Measurements from ENCODE around the gene CLDN1.

Gene CLDN1

DNA sequence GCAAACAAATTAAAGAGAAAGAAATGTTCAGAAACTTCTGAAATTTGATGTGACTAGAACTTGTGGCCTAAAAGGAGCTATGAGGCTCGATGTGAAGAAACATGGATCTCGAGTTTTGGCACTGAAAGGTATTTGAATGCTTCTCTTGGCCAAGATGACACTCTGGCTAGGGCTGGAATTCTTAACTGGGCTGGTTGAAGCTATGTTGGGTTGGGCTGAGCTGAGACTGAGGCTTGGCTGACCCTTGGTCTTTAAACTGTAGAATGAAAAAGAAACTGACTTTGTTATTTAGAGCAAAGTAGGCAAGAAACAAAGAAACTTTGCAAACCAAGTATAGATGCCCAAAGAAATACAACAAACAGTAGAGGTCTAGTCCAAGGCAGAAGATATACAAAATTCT, 37.6 kb upstream of the CLDN1 start:
- Histone ChIP-seq H3K36me3 (no peaks in the 10 kb centered on the region), H4K20me1 (no peaks in the 10 kb centered on the region), H3K9me3 (replicated peaks in 1 of 11) (no peaks in the 10 kb centered on the region), H3K4me3 (no peak overlapping the region), H3K27ac (no peak overlapping the region), H3K27me3 (no peaks in the 10 kb centered on the region), H3K4me2 (no peak overlapping the region), H3K4me1 (no peaks in the 10 kb centered on the region), H3K9ac (no peak overlapping the region)
- TF ChIP-seq Cebpa-rat (IDR thresholded peaks at IDR 0.05) = no peak

DNA sequence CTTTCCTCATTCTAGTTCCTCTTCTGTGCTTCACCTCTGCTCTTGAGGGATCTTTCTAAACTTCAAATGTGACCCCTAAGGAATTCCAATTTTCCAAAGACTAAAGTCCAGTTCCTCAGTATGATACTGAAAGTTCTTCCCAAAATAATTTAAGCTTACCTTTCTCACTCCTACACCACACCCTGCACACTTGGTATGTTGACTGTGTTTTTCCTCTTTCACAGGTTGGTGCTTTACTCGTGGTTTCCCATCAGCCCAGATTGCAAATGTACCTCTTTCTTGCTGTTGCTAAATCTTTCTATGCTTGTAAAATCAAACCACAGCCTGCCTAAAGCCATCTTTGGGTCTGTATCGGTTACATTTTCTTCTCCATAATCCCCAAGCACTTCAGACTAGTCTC, 35.2 kb upstream of the CLDN1 start:
- Histone ChIP-seq H3K36me3 (no peaks in the 10 kb centered on the region), H3K27me3 (no peaks in the 10 kb centered on the region), H3K27ac (no peak overlapping the region), H4K20me1 (no peaks in the 10 kb centered on the region), H3K9me3 (replicated peaks in 1 of 11) (no peaks in the 10 kb centered on the region; a peak in 1 of 22 replicates), H3K9ac (no peak overlapping the region), H3K4me1 (no peaks in the 10 kb centered on the region), H3K4me2 (no peak overlapping the region), H3K4me3 (no peak overlapping the region)
- TF ChIP-seq Cebpa-rat (IDR thresholded peaks at IDR 0.05) = no peak

DNA sequence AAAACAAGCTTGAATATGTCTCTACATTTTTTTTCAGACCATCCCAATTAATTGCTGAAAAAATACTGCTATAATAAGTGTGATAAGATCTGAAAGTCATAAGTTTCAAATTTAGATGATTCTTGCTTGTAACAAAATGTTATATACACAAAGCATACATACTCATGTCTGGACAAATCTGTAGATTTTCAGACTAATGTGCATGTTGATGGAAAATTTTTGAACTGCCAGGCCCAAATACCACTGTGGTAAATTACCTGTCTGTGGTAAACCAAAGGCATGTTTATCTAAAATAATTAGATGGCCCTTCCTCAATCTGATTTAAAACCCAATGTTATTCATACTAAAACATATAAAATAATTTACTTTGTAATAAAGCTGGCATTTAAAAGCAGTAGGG, 34.0 kb upstream of the CLDN1 start:
- TF ChIP-seq Cebpa-rat (IDR thresholded peaks at IDR 0.05) = no peak
- no peak overlapping the region for H3K4me3 ChIP-seq
- H3K9ac ChIP-seq = no peak overlapping the region
- H3K4me1 ChIP-seq = no peaks in the 10 kb centered on the region
- H3K4me2 ChIP-seq = no peak overlapping the region
- H4K20me1 ChIP-seq = no peaks in the 10 kb centered on the region
- H3K27ac ChIP-seq = no peak overlapping the region
- H3K9me3 ChIP-seq (replicated peaks in 1 of 11) = no peaks in the 10 kb centered on the region; a peak in 1 of 22 replicates
- no peaks in the 10 kb centered on the region for H3K27me3 ChIP-seq
- H3K36me3 ChIP-seq = no peaks in the 10 kb centered on the region

DNA sequence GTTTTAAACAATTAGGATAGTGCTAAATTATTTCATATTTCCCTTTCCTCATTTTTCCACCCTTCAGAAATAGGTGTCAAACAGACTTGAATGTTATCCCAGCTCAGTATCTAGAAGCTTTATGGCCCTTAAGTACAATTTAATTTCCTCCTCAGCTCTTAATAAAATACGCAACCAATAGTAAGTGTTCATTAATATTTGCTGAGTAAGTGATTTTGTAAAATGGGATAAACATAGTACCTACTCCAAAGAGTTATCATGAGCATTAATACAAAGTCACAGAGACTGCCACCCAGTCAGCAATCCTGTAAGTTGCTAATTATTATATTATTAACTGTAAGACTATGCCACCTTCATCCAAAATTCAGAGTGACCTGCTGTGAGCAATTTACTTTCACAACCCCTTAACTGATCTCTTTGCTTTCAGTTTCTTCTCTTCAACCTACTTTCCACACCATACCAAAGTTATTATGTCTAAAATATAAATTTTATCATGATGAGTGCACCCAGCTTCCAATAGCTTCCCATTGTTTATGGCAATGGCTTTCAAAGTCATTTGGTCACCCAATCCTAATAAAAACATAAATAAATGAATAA, 30.7 kb upstream of the CLDN1 start:
- Histone ChIP-seq H3K27ac (no peak overlapping the region), H3K36me3 (no peaks in the 10 kb centered on the region), H3K9me3 (replicated peaks in 1 of 11) (no peaks in the 10 kb centered on the region; a peak in 3 of 22 replicates), H3K27me3 (no peaks in the 10 kb centered on the region), H3K4me1 (no peaks in the 10 kb centered on the region), H3K9ac (no peak overlapping the region), H3K4me2 (no peak overlapping the region), H3K4me3 (no peak overlapping the region), H4K20me1 (no peaks in the 10 kb centered on the region)
- no peak for TF ChIP-seq Cebpa-rat (IDR thresholded peaks at IDR 0.05)

GRCh38 chr3:190346541-190346940, 24.3 kb upstream of the CLDN1 start:
- no peaks in the 10 kb centered on the region for H3K27me3 ChIP-seq
- H3K27ac ChIP-seq = no peak overlapping the region
- no peak overlapping the region for H3K9ac ChIP-seq
- peaks cover 0 to 9% (median 7%) of the 10 kb centered on the region in 10 experiments; a peak in 8 of 20 replicates for H3K4me1 ChIP-seq
- H4K20me1 ChIP-seq = no peaks in the 10 kb centered on the region
- no peak overlapping the region for H3K4me2 ChIP-seq
- no peak overlapping the region for H3K4me3 ChIP-seq
- H3K36me3 ChIP-seq = no peaks in the 10 kb centered on the region
- H3K9me3 ChIP-seq (replicated peaks in 1 of 11) = peaks cover 0 to 7% (median 2%) of the 10 kb centered on the region in 11 experiments; a peak in 13 of 22 replicates
- no peak for TF ChIP-seq Cebpa-rat (IDR thresholded peaks at IDR 0.05)

DNA sequence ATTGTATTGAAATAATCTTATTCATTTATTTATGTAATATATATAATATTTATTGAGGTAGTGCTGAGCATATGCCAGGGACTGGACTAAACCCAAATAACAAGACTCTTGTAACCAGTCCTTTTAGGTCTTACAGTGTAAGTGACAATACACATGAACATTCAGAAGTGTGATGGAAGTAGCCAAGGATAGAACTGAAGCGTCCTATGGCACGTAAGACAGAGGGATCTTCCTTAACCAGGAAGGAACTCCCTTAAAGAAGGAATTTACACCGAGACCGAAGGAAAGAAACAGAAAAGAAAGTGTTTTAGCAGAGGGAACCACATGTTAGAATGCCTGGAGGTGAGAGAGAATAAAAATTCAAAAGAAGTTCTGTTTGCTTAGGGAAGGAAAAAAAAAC, 23.6 kb upstream of the CLDN1 start:
- H3K27ac ChIP-seq = no peak overlapping the region
- H3K9me3 ChIP-seq (replicated peaks in 1 of 11) = peaks cover 0 to 14% (median 8%) of the 10 kb centered on the region in 11 experiments; a peak in 16 of 22 replicates
- TF ChIP-seq Cebpa-rat (IDR thresholded peaks at IDR 0.05) = no peak
- peaks cover 0 to 9% (median 7%) of the 10 kb centered on the region in 10 experiments; a peak in 8 of 20 replicates for H3K4me1 ChIP-seq
- no peak overlapping the region for H3K4me3 ChIP-seq
- H3K36me3 ChIP-seq = no peaks in the 10 kb centered on the region
- no peaks in the 10 kb centered on the region for H3K27me3 ChIP-seq
- peak overlapping the region in 1 of 11 experiments; percentile 19; a peak in 2 of 22 replicates for H3K4me2 ChIP-seq
- no peak overlapping the region for H3K9ac ChIP-seq
- H4K20me1 ChIP-seq = no peaks in the 10 kb centered on the region

DNA sequence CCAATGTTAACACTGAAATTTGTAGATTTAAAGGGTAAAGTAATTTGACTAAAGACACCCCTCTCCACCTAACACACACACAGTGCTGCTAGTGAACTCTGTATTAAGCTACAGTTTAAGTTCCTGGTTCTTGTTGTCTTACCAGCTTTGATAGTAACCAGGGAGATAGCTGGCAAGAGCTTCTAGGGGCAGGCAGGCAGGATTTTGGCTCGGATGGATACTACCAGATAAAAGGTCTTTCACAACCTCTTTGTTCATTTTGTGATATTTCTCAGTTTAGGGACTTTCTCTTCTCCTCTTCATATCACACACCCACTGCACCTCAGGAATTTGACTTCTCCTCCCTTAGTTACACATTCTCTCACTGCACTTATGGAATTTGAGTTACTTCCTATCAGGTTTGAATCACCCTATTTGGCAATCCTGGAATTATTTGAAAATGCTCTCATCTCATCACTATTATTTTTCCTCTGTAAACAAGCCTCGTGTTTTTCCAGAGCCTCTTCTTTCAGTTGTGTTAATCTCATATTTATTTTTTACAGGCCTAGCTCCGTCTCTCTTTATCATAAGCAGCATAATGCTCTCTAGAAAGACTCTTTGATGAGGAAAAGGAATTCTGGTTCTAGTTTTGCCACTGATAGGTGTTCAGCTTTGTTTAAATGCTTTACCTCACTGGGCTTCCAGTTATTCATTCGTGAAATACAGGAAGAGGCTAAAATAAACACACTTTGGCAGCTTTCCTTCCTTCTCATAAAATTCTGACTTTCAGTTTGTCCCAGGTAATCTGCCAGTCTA, 23.0 kb upstream of the CLDN1 start:
- Histone ChIP-seq H3K36me3 (no peaks in the 10 kb centered on the region), H3K4me1 (peaks cover 0 to 9% (median 7%) of the 10 kb centered on the region in 10 experiments; a peak in 8 of 20 replicates), H3K27me3 (no peaks in the 10 kb centered on the region), H3K9me3 (replicated peaks in 1 of 11) (peaks cover 0 to 20% (median 9%) of the 10 kb centered on the region in 11 experiments; a peak in 16 of 22 replicates), H3K9ac (no peak overlapping the region), H4K20me1 (no peaks in the 10 kb centered on the region), H3K4me2 (peak overlapping the region in 6 of 11 experiments; percentile 7 to 31 (median 16); a peak in 8 of 22 replicates), H3K4me3 (no peak overlapping the region), H3K27ac (no peak overlapping the region)
- no peak for TF ChIP-seq Cebpa-rat (IDR thresholded peaks at IDR 0.05)

GRCh38 chr3:190340071-190340470, 17.8 kb upstream of the CLDN1 start:
- no peak overlapping the region for H3K4me2 ChIP-seq
- H3K9me3 ChIP-seq (replicated peaks in 1 of 11) = peaks cover 0 to 22% (median 9%) of the 10 kb centered on the region in 11 experiments; a peak in 16 of 22 replicates
- no peak for TF ChIP-seq Cebpa-rat (IDR thresholded peaks at IDR 0.05)
- no peak overlapping the region for H3K27ac ChIP-seq
- no peaks in the 10 kb centered on the region for H4K20me1 ChIP-seq
- H3K4me1 ChIP-seq = peaks cover 0 to 8% (median under 1%) of the 10 kb centered on the region in 10 experiments; a peak in 5 of 20 replicates
- H3K27me3 ChIP-seq = no peaks in the 10 kb centered on the region
- no peak overlapping the region for H3K4me3 ChIP-seq
- H3K9ac ChIP-seq = no peak overlapping the region
- H3K36me3 ChIP-seq = no peaks in the 10 kb centered on the region

- Histone ChIP-seq H3K9ac (no peak overlapping the region), H3K27ac (no peak overlapping the region), H4K20me1 (no peaks in the 10 kb centered on the region), H3K4me3 (no peak overlapping the region), H3K4me2 (no peak overlapping the region), H3K36me3 (no peaks in the 10 kb centered on the region), H3K9me3 (replicated peaks in 1 of 11) (peaks cover 0 to 22% (median 9%) of the 10 kb centered on the region in 11 experiments; a peak in 16 of 22 replicates), H3K27me3 (no peaks in the 10 kb centered on the region), H3K4me1 (peaks cover 0 to 5% (median 0%) of the 10 kb centered on the region in 10 experiments; a peak in 2 of 20 replicates)
- TF ChIP-seq Cebpa-rat (IDR thresholded peaks at IDR 0.05) = no peak
Measured at GRCh38 chr3:190339130-190339529, 16.9 kb upstream of the CLDN1 start.

Measured in BLaER1 treated with 17β-estradiol and CSF1 and Interleukin-3, amounts not matched to agents 10 nM and 100 nM (cell line).